Measurements from ENCODE around the gene HS2ST1.

- TF ChIP-seq ZEB2 (tag by site-specific recombination; IDR thresholded peaks at IDR 0.05) (no peak), ZBTB7A (tag by site-specific recombination; IDR thresholded peaks at IDR 0.05; ENCODE audit: low read depth) (no peak), BCL11A (tag by site-specific recombination; IDR thresholded peaks at IDR 0.05; ENCODE audit: low read depth) (no peak)
These were observed 177.0 kb downstream of the HS2ST1 start for GRCh38 chr1:87091425-87091824.
